GM12891 (cell line): Measurements from ENCODE around the gene SLC26A1.

Experiments used
- POLR2A ChIP-seq: IDR thresholded peaks from 2 replicates; pipeline ENCODE4 v1.6.1; 2011; ENCODE audit warnings: low read depth, low read length, control low read depth
- POLR2AphosphoS5 ChIP-seq: IDR thresholded peaks from 2 replicates; pipeline ENCODE4 v1.6.1; 2011; ENCODE audit warnings: low read depth, low read length, control low read depth
- SPI1 ChIP-seq: IDR thresholded peaks from 2 replicates; pipeline ENCODE4 v1.6.1; 2011; ENCODE audit warnings: low read depth, low read length, control low read depth

- TF ChIP-seq POLR2AphosphoS5 (no peak), SPI1 (no peak), POLR2A (no peak)
Measured at GRCh38 chr4:958696-959337, 34.4 kb downstream of the SLC26A1 start.
